Right lobe of liver (tissue), 6 donors: ENCODE results near the gene SRCAP. TPM values are rescaled to one million over a fixed set of nuclear protein-coding genes. Genes with fewer than 3 reads are reported as not detected.
A peak's percentile ranks its signal among the peaks of the same experiment; 100 is the strongest.

ENCODE experiments used
- ATAC-seq, 4 donors: fragments of 200-7000 bp; cut with Tn5 transposase; one replicate each; pipeline ENCODE4 v1.9.1; 2020; ENCODE audit warnings: mild to moderate bottlenecking in 4 of 4, moderate library complexity in 4 of 4
- DNase-seq, 3 donors: peaks; one replicate each; pipeline ENCODE4 v3.0.0-alpha.2; 2020
- H3K27ac ChIP-seq, 3 donors: fragments of 200-600 bp; one replicate each; pipeline ENCODE4 v1.8.0; 2022
- H3K27me3 ChIP-seq, 2 donors: fragments of 200-600 bp; one replicate each; pipeline ENCODE4 v1.8.0; 2022
- H3K36me3 ChIP-seq, 4 donors: fragments of 200-600 bp; sonication (generic) in 1 of 4; one replicate each; pipeline versions ENCODE4 v1.5.1 to v1.8.0; 2017 to 2022; ENCODE audit warnings: control low read depth in 1 of 4
- H3K4me1 ChIP-seq, 4 donors: fragments of 200-600 bp; sonication (generic) in 1 of 4; one replicate each; pipeline versions ENCODE4 v1.5.1 to v1.8.0; 2017 to 2022; ENCODE audit warnings: control low read depth in 1 of 4
- H3K4me3 ChIP-seq, 3 donors: fragments of 200-600 bp; one replicate each; pipeline ENCODE4 v1.8.0; 2022
- H3K9me3 ChIP-seq, 4 donors: fragments of 200-600 bp; sonication (generic) in 1 of 4; one replicate each; pipeline versions ENCODE4 v1.5.1 to v1.8.0; 2017 to 2022; ENCODE audit warnings: control low read depth in 1 of 4
- POLR2A ChIP-seq: fragments of 450-650 bp; IDR thresholded peaks from one replicate; pipeline ENCODE4 v1.6.1; 2017; ENCODE audit warnings: antibody characterized with exemption, mild to moderate bottlenecking
- WGBS: methylation state at CpG from one replicate; pipeline ENCODE4 v1.1.6; 2018; ENCODE audit warnings: low coverage, low lambda C conversion rate; ENCODE audit not compliant: insufficient coverage; ENCODE audit errors: missing lambda C conversion rate; 5-methylcytosine and 5-hydroxymethylcytosine counted together
- intact Hi-C, 2 donors: fragments of 100-400 bp; cut with DNase I; formaldehyde crosslinking; loops; one replicate each; pipeline versions ENCODE4 v1.11.2 to v1.14.1; 2022
- total RNA-seq, 6 experiments: library from RNA; depleted of rRNA in 2 of 6; stranded (reverse); fragments of >200 nt in 2 of 6; fragmentation: NEBNext Ultra II Directional in 3 of 6; extraction: Animal tissue kit (Norgen Biotek cat#: 25700) in 3 of 6; gene quantifications; one replicate each; pipeline versions ENCODE4 v1.1.0 to v1.2.4, GENCODE V29; 2016 to 2023
- TF ChIP-seq, protein P1 (sequence below), 4 donors: fragments of 200-600 bp in 3 of 4; fragments of 450-650 bp in 1 of 4; IDR thresholded peaks; one replicate each; pipeline versions ENCODE4 v1.5.1 to v1.8.0; 2016 to 2022; ENCODE audit warnings: antibody characterized with exemption in 4 of 4, mild to moderate bottlenecking in 2 of 4
- donor health status: DM: no; HTN: yes; CAD: no.
- donor health status: DM: no; HTN: no; CAD: no.
- donor health status: DM: no; HTN: no; CAD: no.
- donor health status: DM: no; HTN: yes; CAD: no.
- donor health status: DM: no; HTN: yes; CAD: no.

The SRCAP gene
- total RNA-seq, 6 experiments from 2014 or later = 12.1 to 31.3 (median 22.6) TPM

GRCh38 chr16:30657866-30658730 is 40.9 kb upstream of the SRCAP start, which contains the start of gene FBRS:
Gene FBRS, plus strand, starts transcription at chr16:30658431. Its CDS starts 1,088 bp downstream, at chr16:30659519.
- intact Hi-C loops = no loop called here
- H3K4me3 ChIP-seq = peak within 1 kb of the TSS; percentile 50 to 91 (median 91)
- peak within 1 kb of the TSS; percentile 98 to 99 (median 99) for H3K27ac ChIP-seq
- WGBS = 1% methylated on average over 36 of the region's 86 CpGs
- peaks cover 0 to 59% (median 27%) of the 10 kb centered on the region in 4 donors for H3K36me3 ChIP-seq
- H3K27me3 ChIP-seq = no peaks in the 10 kb centered on the region
- TF ChIP-seq, protein P1, sequence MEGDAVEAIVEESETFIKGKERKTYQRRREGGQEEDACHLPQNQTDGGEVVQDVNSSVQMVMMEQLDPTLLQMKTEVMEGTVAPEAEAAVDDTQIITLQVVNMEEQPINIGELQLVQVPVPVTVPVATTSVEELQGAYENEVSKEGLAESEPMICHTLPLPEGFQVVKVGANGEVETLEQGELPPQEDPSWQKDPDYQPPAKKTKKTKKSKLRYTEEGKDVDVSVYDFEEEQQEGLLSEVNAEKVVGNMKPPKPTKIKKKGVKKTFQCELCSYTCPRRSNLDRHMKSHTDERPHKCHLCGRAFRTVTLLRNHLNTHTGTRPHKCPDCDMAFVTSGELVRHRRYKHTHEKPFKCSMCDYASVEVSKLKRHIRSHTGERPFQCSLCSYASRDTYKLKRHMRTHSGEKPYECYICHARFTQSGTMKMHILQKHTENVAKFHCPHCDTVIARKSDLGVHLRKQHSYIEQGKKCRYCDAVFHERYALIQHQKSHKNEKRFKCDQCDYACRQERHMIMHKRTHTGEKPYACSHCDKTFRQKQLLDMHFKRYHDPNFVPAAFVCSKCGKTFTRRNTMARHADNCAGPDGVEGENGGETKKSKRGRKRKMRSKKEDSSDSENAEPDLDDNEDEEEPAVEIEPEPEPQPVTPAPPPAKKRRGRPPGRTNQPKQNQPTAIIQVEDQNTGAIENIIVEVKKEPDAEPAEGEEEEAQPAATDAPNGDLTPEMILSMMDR (IDR thresholded peaks at IDR 0.05) = peak; percentile 80 to 98 (median 96)
- peak; percentile 89 for TF ChIP-seq POLR2A
- ATAC-seq = peak; percentile 83 to 90 (median 85)
- peak; percentile 100 for DNase-seq
- H3K9me3 ChIP-seq = no peaks in the 10 kb centered on the region
- peaks cover 0 to 29% (median 10%) of the 10 kb centered on the region in 4 donors for H3K4me1 ChIP-seq

DNA sequence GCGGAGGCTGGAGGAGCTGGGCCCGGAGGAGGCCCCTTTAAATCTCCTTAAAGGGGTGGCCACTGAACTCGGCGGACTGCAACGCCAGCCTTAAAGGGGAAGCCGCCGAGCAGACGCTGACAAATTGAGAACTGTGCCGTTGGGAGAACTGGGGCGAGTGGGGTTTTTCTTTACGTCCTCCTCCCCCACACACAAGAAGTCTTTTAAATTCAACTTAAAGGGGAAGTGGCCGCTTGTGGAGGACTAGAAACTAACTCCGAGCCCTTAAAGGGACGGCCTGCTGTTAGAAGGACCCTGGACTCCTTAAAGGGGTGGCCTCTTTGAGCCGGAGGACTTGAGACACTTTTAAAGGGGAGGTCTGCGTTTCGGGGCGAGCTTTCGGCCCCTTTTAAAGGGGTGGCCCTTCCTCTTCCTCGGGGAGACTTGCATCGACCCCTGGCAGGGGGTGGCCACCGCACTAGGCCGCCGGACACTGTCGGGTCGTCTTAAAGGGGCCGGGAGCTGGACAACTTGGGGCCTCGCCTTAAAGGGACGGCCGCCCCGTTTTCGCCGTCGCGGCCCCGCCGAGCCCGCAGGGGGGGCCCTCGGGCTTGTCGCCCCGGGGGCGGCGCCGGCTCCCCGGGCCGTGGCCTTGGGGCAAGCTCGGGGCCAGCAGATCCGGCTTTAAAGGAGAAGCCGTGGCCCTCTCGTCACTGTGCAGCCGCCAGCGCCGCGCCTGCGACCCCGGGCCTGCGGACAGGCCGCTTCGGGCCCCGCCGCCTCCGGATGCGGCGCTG is 40.1 kb upstream of the SRCAP start:
- peak; percentile 75 to 87 (median 79) for DNase-seq
- Histone ChIP-seq H3K36me3 (peaks cover 0 to 59% (median 27%) of the 10 kb centered on the region in 4 donors), H3K27ac (peak overlapping the region; percentile 98 to 99 (median 99)), H3K4me1 (peaks cover 0 to 29% (median 10%) of the 10 kb centered on the region in 4 donors), H3K4me3 (peak overlapping the region; percentile 50 to 91 (median 91)), H3K27me3 (no peaks in the 10 kb centered on the region), H3K9me3 (no peaks in the 10 kb centered on the region)
- WGBS = 0% methylated on average over 14 of the region's 64 CpGs
- TF ChIP-seq, protein P1 (IDR thresholded peaks at IDR 0.05) = peak in 3 of 4 donors; percentile 5 to 35 (median 18)
- TF ChIP-seq POLR2A = no peak
- intact Hi-C loops = no loop called here
- ATAC-seq = peak; percentile 23 to 39 (median 36)

DNA sequence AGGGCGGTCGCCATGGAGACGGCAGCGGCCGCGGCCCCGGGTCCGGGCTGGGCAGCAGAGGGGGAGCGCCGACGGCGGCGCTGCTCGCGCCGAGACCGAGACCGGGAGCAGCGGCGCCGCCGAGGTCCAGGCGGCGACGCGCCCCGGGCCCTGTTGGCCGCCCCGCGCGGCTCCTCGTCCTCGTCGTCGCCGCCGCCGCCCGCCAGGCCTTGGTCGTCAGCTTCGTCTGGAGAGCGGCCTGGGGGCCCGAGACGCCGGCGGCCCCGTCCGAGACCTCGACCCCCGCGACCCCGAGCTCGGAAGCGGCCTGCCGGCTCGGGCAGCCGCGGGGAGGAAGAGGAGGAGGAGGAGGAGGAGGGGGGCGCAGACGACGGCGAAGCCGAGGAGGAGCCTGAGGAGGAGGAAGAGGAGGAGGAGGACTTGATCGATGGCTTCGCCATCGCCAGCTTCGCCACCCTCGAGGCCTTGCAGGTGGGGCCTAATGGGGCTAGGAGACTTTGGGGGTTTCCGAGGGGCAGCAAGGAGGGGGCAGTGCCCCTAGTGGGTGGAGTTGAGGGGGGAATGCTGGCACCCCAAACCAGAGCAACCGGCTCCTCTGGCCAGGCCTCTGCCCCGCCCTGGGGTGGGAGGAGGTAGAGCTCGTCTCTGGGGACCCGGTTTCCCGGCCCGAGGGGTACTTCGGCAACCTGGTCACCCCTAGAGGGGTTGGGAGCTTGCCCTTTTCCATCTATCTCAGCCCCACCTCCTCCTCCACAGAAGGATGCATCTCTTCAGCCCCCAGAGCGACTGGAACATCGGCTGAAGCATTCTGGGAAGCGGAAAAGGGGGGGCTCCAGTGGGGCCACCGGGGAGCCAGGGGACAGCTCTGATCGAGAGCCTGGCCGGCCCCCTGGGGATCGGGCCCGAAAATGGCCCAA is 39.2 kb upstream of the SRCAP start:
- Histone ChIP-seq H3K36me3 (peaks cover 0 to 51% (median 24%) of the 10 kb centered on the region in 4 donors), H3K4me1 (peaks cover 0 to 29% (median 10%) of the 10 kb centered on the region in 4 donors), H3K4me3 (peak overlapping the region; percentile 50 to 91 (median 91)), H3K9me3 (no peaks in the 10 kb centered on the region), H3K27ac (peak overlapping the region; percentile 98 to 99 (median 99)), H3K27me3 (no peaks in the 10 kb centered on the region)
- DNase-seq = peak in 1 of 3 donors; percentile 62
- no peak for ATAC-seq
- intact Hi-C loops = no loop called here
- WGBS = 2% methylated on average over 45 of the region's 84 CpGs
- TF ChIP-seq POLR2A = no peak
- TF ChIP-seq, protein P1 (IDR thresholded peaks at IDR 0.05) = no peak
